Nucleus accumbens (tissue), 56 donors: ENCODE results near the gene FAM83G.

Experiments used
- DNase-seq, 56 donors: peaks; one replicate each; lab custom pipeline; 2025; lab: John Stamatoyannopoulos, UW

The FAM83G gene

DNA sequence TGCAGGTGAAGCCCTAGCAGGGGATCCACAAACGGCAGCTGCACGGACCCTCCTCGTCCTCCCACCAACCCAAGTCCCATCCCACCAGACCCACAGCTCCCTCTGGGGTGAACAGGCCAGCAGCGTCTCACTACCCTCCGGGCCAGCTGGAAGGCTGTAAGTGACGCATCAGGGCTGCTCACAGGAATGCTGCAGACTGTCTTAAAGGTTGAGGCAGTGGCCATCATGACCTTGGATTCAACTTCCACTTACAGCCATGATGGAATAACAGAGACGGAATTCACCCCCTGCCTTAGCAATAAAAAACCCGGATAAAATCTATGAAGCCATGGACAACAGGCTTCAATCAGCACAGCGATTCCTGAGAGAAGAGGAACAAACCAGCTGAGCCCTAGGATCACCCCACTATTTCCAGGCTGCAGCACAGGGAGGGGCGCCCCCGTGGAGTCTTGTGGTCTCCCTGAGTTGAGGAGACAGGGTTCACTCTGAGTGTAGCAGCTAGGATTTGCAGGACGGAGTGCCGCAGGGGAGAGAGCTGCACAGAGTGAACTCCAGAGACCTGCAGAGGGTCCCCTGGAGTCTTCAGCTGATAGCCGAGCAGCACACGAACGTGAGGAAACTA, 10.5 kb downstream of the FAM83G start:
- DNase-seq, result no peak

DNA sequence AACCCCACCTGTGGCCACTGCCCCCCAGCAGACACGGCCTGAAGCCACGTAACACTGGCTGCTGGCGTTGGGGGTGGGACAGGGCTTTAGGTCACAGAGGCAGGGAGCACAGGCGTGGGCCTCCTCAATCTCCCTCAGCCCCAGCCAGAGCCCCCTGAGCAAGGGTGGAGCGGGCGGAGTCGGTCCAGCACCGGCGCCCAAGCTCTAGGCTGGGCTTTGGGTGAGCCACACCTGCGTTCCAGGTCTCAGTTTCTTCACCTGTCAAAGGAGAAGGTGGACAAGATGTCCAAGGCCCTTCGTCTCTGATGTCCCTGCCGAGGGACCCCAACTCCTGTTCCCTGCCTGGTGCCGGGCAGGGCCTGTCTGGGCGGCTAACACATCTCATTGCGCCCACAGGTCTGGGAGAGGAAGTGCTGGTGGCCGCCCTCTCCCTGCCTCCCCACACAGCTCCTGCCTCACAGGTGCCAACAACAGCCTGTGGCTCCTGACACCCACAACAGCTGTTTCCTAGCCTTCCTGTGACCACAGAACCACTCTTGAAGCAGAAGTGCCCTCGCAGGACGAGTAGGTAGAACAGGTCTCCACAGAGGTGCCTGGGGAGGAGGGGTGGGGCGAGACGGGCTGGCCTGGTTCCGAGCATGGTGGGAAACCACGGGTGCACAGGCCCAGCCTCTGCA, 12.0 kb downstream of the FAM83G start:
- no peak for DNase-seq

DNA sequence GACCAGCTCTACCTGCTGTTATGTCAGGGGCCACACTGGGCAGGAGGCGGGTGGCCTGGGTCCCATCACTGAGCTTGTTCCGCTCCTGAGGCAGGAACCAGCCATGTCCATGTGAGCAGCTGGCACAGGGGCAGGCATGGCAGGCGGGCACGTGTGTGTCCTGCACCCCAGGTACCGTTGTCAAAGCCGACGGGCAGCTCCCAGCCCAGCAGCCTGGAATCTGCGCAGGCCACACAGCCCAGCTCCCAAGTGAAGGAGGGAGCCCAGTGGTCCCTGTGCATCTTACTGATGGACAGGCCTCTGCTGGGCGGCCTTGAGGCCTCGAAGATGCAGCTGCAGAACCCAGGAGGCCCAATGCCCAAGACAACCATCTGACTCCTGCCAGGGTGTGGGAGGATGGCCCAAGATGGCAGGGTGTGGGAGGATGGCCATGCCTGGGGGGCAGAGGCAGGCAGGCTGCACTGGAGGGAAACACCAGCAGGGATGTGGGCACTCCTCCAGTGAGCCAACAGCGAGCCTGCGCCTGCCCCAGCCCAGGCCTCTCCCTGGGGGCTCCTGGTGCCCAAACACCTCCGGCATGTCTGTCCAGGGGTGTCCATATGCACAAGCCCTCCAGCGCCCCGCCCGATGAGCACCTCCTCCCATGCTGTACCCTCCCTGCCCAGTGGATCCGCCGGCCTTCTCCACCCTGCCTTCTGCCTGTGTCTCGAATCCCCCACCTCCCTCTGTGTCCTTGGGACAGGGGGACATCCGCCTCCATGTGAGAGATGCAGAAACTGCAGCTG, 12.8 kb downstream of the FAM83G start:
- no peak for DNase-seq

DNA sequence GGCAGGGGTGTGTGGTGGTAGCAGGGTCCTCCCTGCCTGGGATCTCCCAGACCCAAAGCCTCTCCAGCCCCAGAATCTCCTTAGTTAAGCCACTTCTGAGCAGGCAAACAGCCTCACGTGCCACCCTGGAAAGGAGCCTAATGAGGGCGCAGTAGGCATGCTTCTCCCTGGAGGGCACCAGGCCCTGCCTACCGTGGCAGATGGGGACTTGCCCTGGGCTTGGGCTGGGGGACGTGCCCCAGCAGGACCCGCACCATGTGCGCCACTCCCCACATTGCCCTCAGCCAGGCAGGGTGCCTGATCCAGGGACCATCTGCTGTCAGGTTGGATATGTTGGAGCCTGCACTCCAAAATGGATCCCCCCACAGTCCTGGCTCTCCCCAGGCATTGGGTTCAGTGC, 14.2 kb downstream of the FAM83G start:
- DNase-seq, result no peak

DNA sequence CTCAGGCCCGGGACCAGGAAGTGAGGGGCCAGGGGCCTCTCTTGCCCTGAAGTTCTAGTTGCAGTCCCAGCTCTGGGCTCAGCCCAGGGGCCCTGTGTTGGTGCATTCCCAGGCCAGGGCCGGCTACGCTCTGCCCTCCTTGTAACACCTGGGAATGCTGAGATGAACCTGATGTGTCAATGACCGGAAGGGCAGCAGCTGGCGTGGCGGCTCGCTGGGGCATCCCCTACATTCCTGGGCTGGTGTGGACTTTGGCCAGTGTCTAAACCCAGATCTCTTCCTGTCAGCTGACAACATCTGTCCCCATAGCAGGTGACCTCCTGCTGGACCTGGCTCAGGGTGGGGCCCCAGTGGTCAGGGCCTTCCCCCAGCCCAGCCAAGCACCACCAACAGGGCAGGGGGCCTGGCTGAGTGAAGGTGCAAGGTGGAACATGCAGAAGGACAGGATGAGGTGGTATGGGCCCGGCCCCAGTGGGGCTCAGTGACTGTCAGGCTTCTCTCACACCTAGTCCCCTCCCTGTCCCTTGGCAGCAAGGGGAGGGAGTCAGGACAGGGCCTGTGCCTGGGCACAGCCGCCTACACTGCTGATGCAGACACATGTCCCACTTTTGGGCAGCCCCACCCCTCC, 15.9 kb downstream of the FAM83G start:
- DNase-seq, result no peak

DNA sequence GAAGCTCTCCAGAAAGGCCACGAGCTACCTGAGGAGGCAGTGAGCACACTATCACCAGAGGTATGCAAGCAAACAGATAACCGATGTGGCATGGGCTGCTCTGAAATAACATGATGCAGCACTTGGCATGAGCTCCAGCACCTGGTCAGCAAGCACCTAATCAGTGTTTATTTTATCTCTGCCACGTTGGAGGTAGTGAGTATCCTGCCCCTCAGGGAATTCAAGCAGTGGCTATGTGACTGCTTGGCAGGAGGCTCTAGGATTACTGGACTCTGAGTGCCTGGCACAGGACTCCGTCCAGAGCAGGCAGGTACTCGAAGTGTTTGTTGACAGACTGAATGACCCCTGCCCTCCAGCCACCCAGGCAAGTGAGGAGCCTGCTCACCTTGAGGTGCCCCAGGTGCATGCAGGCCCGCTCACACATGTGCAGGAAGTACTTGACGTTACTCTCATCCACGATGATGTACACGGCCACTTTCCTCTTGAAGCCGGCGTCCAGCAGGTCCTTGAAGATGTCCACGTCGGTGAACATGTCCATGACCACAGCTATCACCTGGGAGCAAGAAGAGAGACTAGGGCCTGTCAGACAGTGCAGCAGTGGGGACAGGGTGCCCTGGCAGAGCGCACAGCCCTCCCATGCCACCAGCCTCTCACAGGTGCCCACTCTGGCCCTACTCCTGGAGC, 16.6 kb downstream of the FAM83G start:
- no peak for DNase-seq

DNA sequence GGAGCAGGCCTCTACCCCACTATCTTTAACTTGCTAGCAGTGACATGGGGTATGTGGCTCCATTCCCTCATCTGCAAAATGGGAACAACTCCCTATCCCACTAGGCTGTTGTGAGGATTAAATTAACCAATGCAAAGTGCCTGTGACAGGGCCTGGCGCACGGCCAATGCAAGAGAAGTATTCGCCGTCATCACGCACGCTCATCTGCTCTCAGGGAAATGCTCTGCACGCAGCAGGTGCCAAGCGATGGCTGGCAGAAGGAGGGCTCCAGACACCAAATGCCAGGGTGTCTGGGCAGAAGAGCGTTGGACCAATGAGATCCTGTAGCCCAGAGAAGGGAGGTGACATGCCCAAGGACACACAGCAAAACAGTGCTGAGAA, 17.3 kb downstream of the FAM83G start:
- DNase-seq, result no peak

DNA sequence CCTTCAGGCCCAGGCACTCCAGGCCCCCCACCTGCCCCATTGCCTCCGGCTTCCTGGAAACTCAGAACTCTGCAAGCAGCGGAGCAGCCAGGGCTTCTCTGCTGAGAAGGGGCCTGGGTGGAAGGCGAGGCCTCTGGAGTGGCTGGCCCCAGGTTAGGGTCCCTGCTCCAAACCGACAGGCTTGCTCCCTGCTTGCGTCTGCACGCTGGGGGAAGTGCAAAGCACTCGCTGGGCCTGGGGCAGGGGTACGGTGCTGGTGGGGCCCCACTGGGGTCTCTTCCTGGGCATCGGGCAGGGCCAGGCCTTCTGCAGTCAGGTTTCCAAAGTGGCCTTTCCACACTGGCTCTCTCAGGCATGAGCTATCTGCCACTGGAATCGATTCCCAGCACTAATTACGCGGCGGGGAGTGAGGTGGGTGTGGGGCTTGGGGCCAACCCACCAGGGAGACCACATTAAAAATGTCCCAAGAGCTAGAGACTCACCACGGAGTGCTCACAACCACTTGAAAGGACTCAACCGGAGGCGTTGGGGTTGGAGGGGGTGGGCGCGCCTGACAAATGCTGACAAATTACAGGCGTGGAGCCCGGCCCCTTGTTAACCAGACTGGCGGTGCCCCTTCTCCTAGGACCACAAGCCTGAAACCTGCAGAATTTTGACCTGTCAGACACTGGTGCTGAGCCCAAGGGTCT, 17.9 kb downstream of the FAM83G start:
- no peak for DNase-seq

DNA sequence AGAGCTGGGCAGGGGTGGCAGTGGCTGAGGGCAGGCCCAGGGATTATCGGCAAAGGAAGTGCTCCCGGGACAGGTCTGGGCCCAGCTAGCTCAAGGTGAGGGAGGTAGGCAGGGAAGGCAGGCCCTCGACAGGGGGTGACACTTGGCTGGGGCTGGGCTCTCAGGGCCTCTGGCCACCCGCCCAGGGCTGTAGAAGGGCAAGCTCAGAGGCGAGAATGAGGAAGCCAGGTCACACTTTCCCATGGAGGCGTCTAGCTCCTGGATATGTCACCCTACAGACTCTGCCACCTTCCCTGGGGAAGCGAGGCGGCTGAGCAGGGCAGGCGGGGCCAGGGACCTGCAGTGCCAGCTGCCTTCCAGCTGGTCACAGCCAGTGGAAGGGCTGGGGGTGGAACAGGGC, 19.1 kb downstream of the FAM83G start:
- no peak for DNase-seq

DNA sequence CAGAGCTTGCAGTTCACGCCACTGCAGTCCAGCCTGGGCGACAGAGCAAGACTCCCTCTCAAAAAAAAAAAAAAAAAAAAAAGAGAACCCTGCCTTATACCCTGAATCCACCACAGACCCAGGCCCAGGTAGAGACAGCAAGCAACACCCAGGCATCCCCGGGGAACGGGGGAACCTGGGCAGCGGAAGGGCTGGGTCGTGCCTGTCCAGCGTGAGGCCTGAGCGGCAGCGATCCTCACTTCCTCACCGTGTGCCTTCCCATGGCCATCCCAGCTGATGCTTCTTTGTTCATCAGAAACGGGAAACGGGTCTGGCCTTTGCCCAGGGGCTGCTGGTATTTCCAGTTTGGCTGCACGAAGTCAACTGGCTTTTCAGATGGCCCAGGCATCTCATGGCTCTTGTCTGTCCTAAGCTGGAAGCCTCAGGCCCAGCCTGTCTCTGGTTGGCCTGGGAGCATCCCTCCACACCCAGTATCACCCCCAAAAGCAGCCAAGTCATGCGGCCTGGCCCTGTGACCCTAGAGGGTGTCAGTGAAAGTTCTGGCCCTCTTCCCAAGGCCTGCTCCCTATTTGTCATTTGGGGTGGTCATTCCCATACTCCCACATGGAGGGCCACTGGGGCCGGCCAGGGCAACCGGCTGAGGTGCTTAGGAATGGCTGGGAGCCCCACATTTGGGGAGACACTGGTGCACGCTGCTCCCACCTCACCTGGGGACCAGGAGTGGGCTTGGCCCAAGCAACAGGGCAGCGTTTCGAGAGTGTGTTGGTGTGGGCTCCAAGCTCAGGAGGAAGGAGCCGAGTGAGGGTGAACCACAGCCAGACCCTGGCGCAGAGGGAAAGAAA, 20.1 kb downstream of the FAM83G start:
- DNase-seq, result no peak

DNA sequence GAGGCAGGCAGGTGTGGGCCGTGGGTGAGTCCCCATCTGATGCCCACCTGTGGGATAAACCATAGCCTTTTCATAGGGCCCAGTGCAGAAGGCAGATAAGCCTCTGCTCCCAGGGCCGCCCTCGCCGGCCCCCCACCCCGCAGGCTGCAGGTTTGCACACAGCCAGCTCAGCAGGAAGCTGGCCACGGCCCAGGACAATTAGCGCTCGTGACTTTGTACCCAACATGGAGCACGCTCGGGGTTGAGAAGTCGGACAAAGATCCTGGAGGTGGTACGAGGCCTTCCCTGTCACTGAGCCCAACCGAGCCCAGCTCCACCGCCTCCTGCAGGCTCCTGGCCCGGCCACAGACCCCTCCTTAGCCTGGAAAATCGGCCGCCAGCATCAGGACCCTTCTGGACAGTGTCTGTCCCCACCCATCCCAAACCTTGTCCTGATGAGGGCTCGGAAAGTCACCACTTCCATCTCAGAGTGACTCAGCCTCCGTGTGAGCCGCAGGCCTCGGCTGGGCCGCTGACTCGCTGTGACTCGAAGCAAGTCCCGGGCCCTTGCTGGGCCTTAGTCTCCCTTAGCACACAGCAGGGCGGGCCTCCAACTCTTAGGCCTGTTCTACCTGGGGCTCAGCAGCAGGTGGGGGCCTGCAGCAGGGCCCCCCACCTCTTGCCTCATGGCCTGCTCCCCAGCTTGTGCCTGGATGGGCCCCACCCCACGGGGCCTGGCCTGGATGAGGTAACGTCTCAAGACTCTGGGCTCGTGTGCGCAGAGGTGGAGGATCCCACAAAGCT, 22.7 kb downstream of the FAM83G start:
- DNase-seq, result no peak

DNA sequence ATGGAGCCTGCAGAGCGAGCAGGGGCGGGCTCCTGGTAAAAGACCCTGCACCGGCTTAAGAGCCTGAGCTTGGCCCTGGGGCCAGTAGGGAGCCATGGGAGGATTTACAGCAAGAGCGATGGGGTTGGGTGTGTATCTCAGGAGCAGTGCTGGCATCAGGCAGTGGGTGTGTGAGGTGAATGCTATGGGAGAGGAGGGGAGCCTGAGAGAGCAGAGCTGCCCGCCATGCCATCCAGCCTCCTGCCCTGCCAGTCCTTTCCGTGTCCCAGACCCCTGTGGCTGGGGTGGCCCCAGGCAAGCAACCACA, 23.3 kb downstream of the FAM83G start:
- no peak for DNase-seq

DNA sequence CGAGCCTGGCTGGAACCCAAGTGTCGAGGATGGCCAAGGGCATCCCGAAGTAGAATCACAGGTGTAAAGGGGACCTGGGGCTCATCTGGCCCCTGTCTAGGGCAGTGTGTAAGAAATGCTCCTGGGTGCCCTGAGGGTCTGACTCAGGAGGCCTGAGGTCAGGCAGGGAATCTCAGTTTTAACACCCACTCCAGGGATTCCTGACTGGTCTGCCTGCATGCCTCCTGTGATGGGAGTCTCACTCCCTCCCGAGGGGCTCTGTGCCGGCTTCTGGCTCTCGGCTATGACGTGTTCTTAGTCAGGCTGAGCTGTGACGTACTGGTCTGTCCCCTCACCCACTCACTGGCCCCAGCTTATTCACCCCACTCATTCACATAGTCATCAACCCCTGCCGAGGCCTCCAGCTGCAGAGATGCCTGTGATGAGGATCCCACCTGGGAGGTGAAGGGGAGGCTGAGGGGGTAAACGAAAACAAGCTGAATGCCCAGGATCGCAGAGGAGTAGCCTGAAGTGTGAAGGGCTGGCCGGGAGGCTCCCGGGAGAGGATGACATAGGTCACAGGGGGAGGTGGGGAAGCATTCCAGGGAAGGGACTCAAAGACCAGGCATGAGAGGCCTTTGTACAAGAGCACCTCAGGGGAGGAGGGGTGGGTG, 23.8 kb downstream of the FAM83G start:
- no peak for DNase-seq

DNA sequence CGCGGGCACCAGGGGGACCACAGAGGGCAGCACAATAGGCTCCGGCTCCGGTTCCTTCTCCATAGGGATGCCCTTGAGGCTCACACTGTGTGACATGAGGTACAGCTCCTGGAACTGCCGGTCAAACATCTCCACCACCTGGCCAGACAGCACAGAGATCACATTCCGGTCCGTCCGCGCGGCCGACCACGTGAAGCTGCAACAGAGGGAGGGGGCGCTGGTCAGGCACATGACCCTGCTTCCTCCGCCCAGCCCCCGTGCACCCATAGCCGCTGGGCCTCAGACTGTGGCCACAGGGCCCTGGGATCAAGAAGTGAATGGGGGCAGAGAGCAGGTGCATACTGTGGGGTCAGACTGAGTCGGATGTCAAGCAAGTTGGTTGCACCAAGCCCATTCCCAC, 25.9 kb downstream of the FAM83G start:
- no peak for DNase-seq

DNA sequence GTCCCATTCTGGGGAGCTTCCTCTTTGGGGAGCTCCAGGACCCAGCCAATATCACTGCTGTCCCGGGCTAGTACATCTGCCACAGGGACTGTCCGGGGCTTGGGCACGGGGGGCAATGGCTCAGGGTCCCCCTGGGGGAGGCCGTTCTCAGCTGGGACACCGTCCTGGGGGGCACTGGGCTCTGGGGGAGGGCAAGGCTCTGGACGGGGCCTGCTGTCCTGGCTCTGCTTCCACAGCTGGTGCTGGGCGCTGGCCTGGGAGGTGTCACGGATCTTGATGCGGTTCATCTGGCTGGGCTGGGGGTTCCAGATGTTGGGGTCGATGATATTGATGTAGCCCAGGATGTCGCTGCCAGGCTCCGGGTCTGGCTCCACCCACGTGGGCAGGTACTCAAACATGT, 26.5 kb downstream of the FAM83G start:
- no peak for DNase-seq

DNA sequence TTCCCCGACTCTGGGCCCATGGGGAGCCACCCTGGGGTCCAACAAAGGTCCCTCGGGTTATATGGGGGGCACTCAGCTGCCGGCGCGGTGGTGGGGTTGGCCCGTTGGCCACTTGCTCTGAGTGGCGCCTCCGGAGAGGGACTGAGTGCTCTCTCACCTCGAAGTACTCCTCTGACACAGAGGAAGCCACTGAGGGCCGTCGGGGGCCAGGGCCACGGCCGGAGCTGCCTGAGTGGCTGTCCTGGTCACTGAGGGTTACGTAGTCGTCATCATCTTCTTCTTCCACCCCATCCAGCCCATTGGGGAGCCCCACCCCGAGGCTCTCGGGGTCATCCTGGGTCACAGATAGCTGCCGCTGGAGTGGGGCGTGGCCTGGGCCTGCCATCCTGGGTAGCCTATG, 26.9 kb downstream of the FAM83G start:
- no peak for DNase-seq

DNA sequence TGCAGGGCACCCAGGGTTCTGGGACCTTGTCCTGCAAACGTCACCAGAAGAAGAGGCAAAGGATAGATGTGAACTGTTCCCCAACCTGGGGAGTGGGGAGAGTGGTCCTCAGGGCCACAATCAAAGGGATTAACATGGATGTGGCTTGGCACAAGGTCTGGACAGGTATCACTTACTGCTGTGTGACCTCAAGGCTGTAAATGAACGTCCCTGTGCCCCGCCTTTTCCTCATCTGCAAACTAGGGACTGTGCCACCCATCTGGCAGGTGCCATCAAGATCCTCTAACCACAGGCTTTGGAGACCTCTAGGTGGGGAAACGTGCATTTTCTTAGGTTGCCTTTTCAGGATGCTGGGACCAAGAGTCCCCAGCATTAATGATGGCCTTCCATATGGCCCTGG, 27.5 kb downstream of the FAM83G start:
- DNase-seq, result no peak

DNA sequence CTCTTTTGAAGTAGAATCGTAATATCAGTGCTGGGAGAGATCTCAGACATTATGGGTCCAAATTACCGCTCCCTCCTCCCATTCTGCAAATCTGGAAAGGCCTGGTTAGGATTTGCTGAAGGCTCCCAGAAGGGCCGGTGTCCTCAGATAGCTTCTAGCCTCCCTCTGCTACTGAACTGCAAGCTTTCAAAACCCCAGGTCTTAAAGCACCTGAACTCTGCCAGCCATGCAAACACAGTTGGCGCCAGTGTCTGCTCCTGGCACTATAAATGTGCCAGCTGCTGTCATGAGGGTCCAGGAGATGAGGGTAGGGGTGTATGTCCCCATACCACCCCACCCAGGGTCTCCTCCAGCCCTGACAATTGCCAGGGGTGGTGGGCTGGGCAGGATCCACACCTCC, 28.4 kb downstream of the FAM83G start:
- no peak for DNase-seq
